PC-9 (cell line): ENCODE measurements around the gene ERC1. TPM values are rescaled to one million over a fixed set of nuclear protein-coding genes. Genes with fewer than 3 reads are reported as not detected.

Experiments used
- BruUV-seq: library from RNA; stranded (reverse); fragments of 400-500 nt; replicated peaks from 2 replicates; lab custom pipeline; 2021; lab: Mats Ljungman, UMichigan
- CTCF ChIA-PET: fragments of 300-600 bp; sonication (Branson Sonifier 250); formaldehyde crosslinking; loops from one replicate; lab custom pipeline; 2022; ENCODE audit warnings: antibody characterized with exemption; lab: Charles Lee
- POLR2A ChIA-PET: fragments of 300-600 bp; sonication (Branson Sonifier 250); formaldehyde crosslinking; loops from one replicate; lab custom pipeline; 2022; ENCODE audit warnings: antibody characterized with exemption; ENCODE audit not compliant: unreplicated experiment; lab: Charles Lee
- DNase-seq, 2 experiments: peaks; one replicate each; pipeline versions ENCODE4 v3.0.0 to v3.0.0-alpha.2; 2015 to 2022; ENCODE audit warnings: mixed read lengths in 1 of 2
- H2AFZ ChIP-seq: fragments of 200-600 bp; sonication (generic); 2 replicates; pipeline ENCODE4 v1.8.1; 2017; ENCODE audit warnings: antibody characterized with exemption
- H3F3A ChIP-seq: fragments of 200-600 bp; sonication (generic); 2 replicates; pipeline ENCODE4 v1.8.1; 2017; ENCODE audit warnings: antibody characterized with exemption, mild to moderate bottlenecking, low read depth; ENCODE audit not compliant: insufficient read depth
- H3K27ac ChIP-seq: fragments of 200-600 bp; sonication (generic); 2 replicates; pipeline ENCODE4 v1.6.1; 2016; ENCODE audit warnings: mixed run types
- H3K27me3 ChIP-seq: fragments of 200-600 bp; sonication (generic); 2 replicates; pipeline ENCODE4 v1.6.1; 2016; ENCODE audit warnings: low read depth, mixed run types; ENCODE audit not compliant: insufficient read depth
- H3K36me3 ChIP-seq: fragments of 200-600 bp; sonication (generic); 2 replicates; pipeline ENCODE4 v1.6.1; 2016; ENCODE audit warnings: low read depth, mixed run types
- H3K4me1 ChIP-seq: fragments of 200-600 bp; sonication (generic); replicated peaks from 2 replicates; pipeline ENCODE4 v1.6.1; 2016; ENCODE audit warnings: mixed run types; ENCODE audit not compliant: insufficient read depth
- H3K4me2 ChIP-seq: fragments of 200-600 bp; sonication (generic); 2 replicates; pipeline ENCODE4 v1.6.1; 2017; ENCODE audit warnings: mixed run types
- H3K4me3 ChIP-seq: fragments of 200-600 bp; sonication (generic); 2 replicates; pipeline ENCODE4 v1.6.1; 2016; ENCODE audit warnings: mixed run types
- H3K79me2 ChIP-seq: fragments of 200-600 bp; sonication (generic); 2 replicates; pipeline ENCODE4 v1.6.1; 2017; ENCODE audit warnings: low read depth, mixed run types
- H3K9me2 ChIP-seq: fragments of 200-600 bp; sonication (generic); 2 replicates; pipeline ENCODE4 v1.8.1; 2017; ENCODE audit warnings: mild to moderate bottlenecking; ENCODE audit not compliant: insufficient read depth
- H3K9me3 ChIP-seq: fragments of 200-600 bp; sonication (generic); 2 replicates; pipeline ENCODE4 v1.8.1; 2016; ENCODE audit warnings: low read depth; ENCODE audit not compliant: insufficient read depth
- H4K20me1 ChIP-seq: fragments of 200-600 bp; sonication (generic); 2 replicates; pipeline ENCODE4 v1.8.1; 2017; ENCODE audit not compliant: insufficient read depth
- CTCF ChIP-seq: fragments of 200-600 bp; sonication (generic); conservative IDR thresholded peaks from 2 replicates; pipeline ENCODE4 v1.6.1; 2017; ENCODE audit warnings: mixed run types, antibody characterized with exemption, mild to moderate bottlenecking, moderate library complexity
- EZH2 ChIP-seq: fragments of 200-600 bp; sonication (generic); IDR thresholded peaks from 2 replicates; pipeline ENCODE4 v1.8.0; 2017; ENCODE audit warnings: antibody characterized with exemption, low read depth
- intact Hi-C: fragments of 100-400 bp; cut with micrococcal nuclease; formaldehyde crosslinking; loops from one replicate; pipeline ENCODE4 v1.10.0; 2022; ENCODE audit not compliant: unreplicated experiment
- total RNA-seq: library from RNA; stranded (reverse); gene quantifications from 2 replicates; pipeline ENCODE4 v1.2.3, GENCODE V29; 2021

Gene ERC1
- total RNA-seq, 1 experiment from 2014 or later = 52.0 TPM

GRCh38 chr12:1059162-1059561 is 68.1 kb downstream of the ERC1 start:
- no peaks in the 10 kb centered on the region for H3K36me3 ChIP-seq
- H3K4me3 ChIP-seq = no peak overlapping the region
- no peaks in the 10 kb centered on the region for H3K9me2 ChIP-seq
- H3K9me3 ChIP-seq = peaks cover 18% of the 10 kb centered on the region; the same call in 1 of the 2 replicates
- DNase-seq = no peak
- TF ChIP-seq CTCF (no peak), EZH2 (no peak)
- intact Hi-C loops = no loop called here
- H3K79me2 ChIP-seq = peaks cover 4% of the 10 kb centered on the region; the same call in 1 of the 2 replicates
- H4K20me1 ChIP-seq = no peaks in the 10 kb centered on the region
- no peak overlapping the region for H3K4me2 ChIP-seq
- no peak overlapping the region for H3K27ac ChIP-seq
- no peaks in the 10 kb centered on the region for H3K27me3 ChIP-seq
- no TSS peak for BruUV-seq
- POLR2A ChIA-PET = interaction anchor here (0.6 kb wide), 1 partner anchor 69 kb away, joined by 15 read pairs; no protein-coding TSS in a partner anchor
- H3K4me1 ChIP-seq = no peaks in the 10 kb centered on the region
- H2AFZ ChIP-seq = no peak overlapping the region
- CTCF ChIA-PET = no interaction called here
- no peaks in the 10 kb centered on the region; the same call in 1 of the 2 replicates for H3F3A ChIP-seq

GRCh38 chr12:1063852-1064251 is 72.8 kb downstream of the ERC1 start:
- peaks cover 4% of the 10 kb centered on the region; the same call in 1 of the 2 replicates for H3K79me2 ChIP-seq

GRCh38 chr12:1064317-1064716 is 73.3 kb downstream of the ERC1 start:
- Histone ChIP-seq H3K27ac (no peak overlapping the region), H3K9me2 (no peaks in the 10 kb centered on the region), H3K27me3 (no peaks in the 10 kb centered on the region), H3F3A (no peaks in the 10 kb centered on the region), H3K79me2 (peaks cover 8% of the 10 kb centered on the region; the same call in 1 of the 2 replicates), H3K9me3 (peaks cover 18% of the 10 kb centered on the region; the same call in 1 of the 2 replicates), H3K36me3 (no peaks in the 10 kb centered on the region), H3K4me3 (no peak overlapping the region), H3K4me2 (no peak overlapping the region), H4K20me1 (no peaks in the 10 kb centered on the region; the same call in 1 of the 2 replicates), H3K4me1 (no peaks in the 10 kb centered on the region), H2AFZ (no peak overlapping the region)
- no TSS peak for BruUV-seq
- intact Hi-C loops = no loop called here
- no peak for TF ChIP-seq CTCF
- no peak for TF ChIP-seq EZH2
- no peak for DNase-seq
- ChIA-PET POLR2A (no interaction called here), CTCF (no interaction called here)

More at GRCh38 chr12:1063852-1064251, 72.8 kb downstream of the ERC1 start:
- no peaks in the 10 kb centered on the region for H3F3A ChIP-seq
- ChIA-PET CTCF (no interaction called here), POLR2A (no interaction called here)
- H3K4me3 ChIP-seq = no peak overlapping the region
- no peaks in the 10 kb centered on the region for H3K4me1 ChIP-seq
- no peak overlapping the region for H3K27ac ChIP-seq
- H3K9me2 ChIP-seq = no peaks in the 10 kb centered on the region
- DNase-seq = no peak
- no TSS peak for BruUV-seq
- no peak overlapping the region for H3K4me2 ChIP-seq
- peaks cover 18% of the 10 kb centered on the region; the same call in 1 of the 2 replicates for H3K9me3 ChIP-seq
- no peaks in the 10 kb centered on the region; the same call in 1 of the 2 replicates for H4K20me1 ChIP-seq
- H3K27me3 ChIP-seq = no peaks in the 10 kb centered on the region
- H3K36me3 ChIP-seq = no peaks in the 10 kb centered on the region
- no peak overlapping the region for H2AFZ ChIP-seq
- TF ChIP-seq EZH2 = no peak
- TF ChIP-seq CTCF = no peak
- intact Hi-C loops = no loop called here
